Gastrocnemius medialis (tissue), 4 donors: ENCODE measurements around the gene STRN4. TPM values are rescaled to one million over a fixed set of nuclear protein-coding genes. Genes with fewer than 3 reads are reported as not detected.

Experiments
- ATAC-seq, 2 donors: fragments of 150-250 bp; one replicate each; pipeline ENCODE4 v1.9.1; 2016
- DNase-seq, 2 donors: peaks; one replicate each; pipeline ENCODE4 v3.0.0-alpha.2; 2019
- H3K27ac ChIP-seq, 4 donors: fragments of 200-600 bp; sonication (generic); 1 replicate in 1 of 4; 2 replicates in 3 of 4; pipeline ENCODE4 v1.5.1; 2016 to 2018; ENCODE audit warnings: mild to moderate bottlenecking in 2 of 4, moderate library complexity in 1 of 4
- H3K27me3 ChIP-seq, 3 donors: fragments of 200-600 bp; sonication (generic) in 2 of 3; 1 replicate in 1 of 3; 2 replicates in 2 of 3; pipeline versions ENCODE4 v1.5.1 to v1.6.0; 2016 to 2019; ENCODE audit warnings: mild to moderate bottlenecking in 1 of 3, moderate library complexity in 1 of 3
- H3K36me3 ChIP-seq, 2 donors: fragments of 200-600 bp; sonication (generic) in 1 of 2; one replicate each; pipeline ENCODE4 v1.5.1; 2017 to 2018
- H3K4me1 ChIP-seq, 2 donors: fragments of 200-600 bp; sonication (generic) in 1 of 2; one replicate each; pipeline ENCODE4 v1.5.1; 2016 to 2017; ENCODE audit warnings: mild to moderate bottlenecking in 2 of 2
- H3K4me3 ChIP-seq, 4 donors: fragments of 200-600 bp; sonication (generic) in 3 of 4; 1 replicate in 1 of 4; 2 replicates in 3 of 4; pipeline ENCODE4 v1.5.1; 2016 to 2019; ENCODE audit warnings: mild to moderate bottlenecking in 2 of 4
- H3K9me3 ChIP-seq, 3 donors: fragments of 200-600 bp; sonication (generic) in 2 of 3; 1 replicate in 1 of 3; 2 replicates in 2 of 3; pipeline ENCODE4 v1.5.1; 2016 to 2019
- POLR2A ChIP-seq, 2 donors: fragments of 450-650 bp; IDR thresholded peaks; one replicate each; pipeline ENCODE4 v1.6.1; 2017; ENCODE audit warnings: antibody characterized with exemption in 2 of 2, mild to moderate bottlenecking in 2 of 2, moderate library complexity in 2 of 2
- in situ Hi-C, 4 donors: fragments of 200-750 bp; cut with MboI; loops; one replicate each; pipeline versions ENCODE4 v1.15.0 to v1.8.0; 2017; ENCODE audit warnings: low sequenced_read_pairs in 4 of 4
- intact Hi-C: fragments of 100-400 bp; cut with DNase I; formaldehyde crosslinking; loops from one replicate; pipeline ENCODE4 v1.15.1; 2023; ENCODE audit warnings: low total_unique reads
- total RNA-seq, 4 donors: library from RNA; depleted of rRNA; stranded (reverse); fragments of >200 nt; gene quantifications; one replicate each; pipeline versions ENCODE4 v1.1.0 to v1.2.3, GENCODE V29; 2016
- TF ChIP-seq, protein P1 (sequence below), 5 experiments: fragments of 450-650 bp in 3 of 5; fragments of 200-600 bp in 2 of 5; sonication (generic) in 2 of 5; IDR thresholded peaks in 4 of 5; conservative IDR thresholded peaks in 1 of 5; 1 replicate in 4 of 5; 2 replicates in 1 of 5; pipeline ENCODE4 v1.5.1; 2016 to 2019; ENCODE audit warnings: antibody characterized with exemption in 5 of 5, mild to moderate bottlenecking in 3 of 5, moderate library complexity in 3 of 5

The STRN4 gene
- total RNA-seq, 4 donors from 2014 or later = 45.5 to 75.7 (median 57.9) TPM

DNA sequence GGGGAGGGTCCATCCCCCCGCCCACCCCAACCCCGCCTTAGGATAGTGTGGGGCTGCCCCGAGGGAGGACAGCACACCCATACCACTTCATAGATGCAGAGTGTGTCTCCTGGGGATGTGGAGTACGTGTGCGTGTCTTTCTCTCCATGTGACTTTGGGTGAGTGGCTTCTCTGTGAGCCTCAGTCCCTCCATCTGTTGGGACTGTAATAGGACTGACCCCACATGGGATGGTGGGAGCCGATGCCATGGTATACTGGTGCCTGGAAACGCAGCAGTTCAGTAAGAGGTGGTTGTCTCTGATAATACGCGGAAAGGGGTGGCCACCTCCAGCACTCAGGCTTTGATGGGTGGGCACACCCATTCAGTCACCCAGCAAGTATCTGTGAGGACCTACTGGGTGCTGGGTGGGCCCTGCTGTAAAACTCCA is 28.5 kb downstream of the STRN4 start:
- no peaks in the 10 kb centered on the region for H3K9me3 ChIP-seq
- H3K4me1 ChIP-seq = peaks cover 18 to 31% of the 10 kb centered on the region in 2 donors
- no peak for DNase-seq
- H3K36me3 ChIP-seq = peaks cover 0 to 35% of the 10 kb centered on the region in 2 donors
- H3K4me3 ChIP-seq = peak overlapping the region; percentile 66 to 93 (median 87)
- H3K27ac ChIP-seq = peak overlapping the region; percentile 74 to 88 (median 80)
- H3K27me3 ChIP-seq = no peaks in the 10 kb centered on the region
- no peak for TF ChIP-seq POLR2A (IDR thresholded peaks at IDR 0.05)
- TF ChIP-seq, protein P1, sequence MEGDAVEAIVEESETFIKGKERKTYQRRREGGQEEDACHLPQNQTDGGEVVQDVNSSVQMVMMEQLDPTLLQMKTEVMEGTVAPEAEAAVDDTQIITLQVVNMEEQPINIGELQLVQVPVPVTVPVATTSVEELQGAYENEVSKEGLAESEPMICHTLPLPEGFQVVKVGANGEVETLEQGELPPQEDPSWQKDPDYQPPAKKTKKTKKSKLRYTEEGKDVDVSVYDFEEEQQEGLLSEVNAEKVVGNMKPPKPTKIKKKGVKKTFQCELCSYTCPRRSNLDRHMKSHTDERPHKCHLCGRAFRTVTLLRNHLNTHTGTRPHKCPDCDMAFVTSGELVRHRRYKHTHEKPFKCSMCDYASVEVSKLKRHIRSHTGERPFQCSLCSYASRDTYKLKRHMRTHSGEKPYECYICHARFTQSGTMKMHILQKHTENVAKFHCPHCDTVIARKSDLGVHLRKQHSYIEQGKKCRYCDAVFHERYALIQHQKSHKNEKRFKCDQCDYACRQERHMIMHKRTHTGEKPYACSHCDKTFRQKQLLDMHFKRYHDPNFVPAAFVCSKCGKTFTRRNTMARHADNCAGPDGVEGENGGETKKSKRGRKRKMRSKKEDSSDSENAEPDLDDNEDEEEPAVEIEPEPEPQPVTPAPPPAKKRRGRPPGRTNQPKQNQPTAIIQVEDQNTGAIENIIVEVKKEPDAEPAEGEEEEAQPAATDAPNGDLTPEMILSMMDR (IDR thresholded peaks at IDR 0.05 in 4 of 5, conservative IDR thresholded peaks at IDR 0.05 in 1 of 5) = no peak
- in situ Hi-C loops = no loop called here
- intact Hi-C loops = no loop called here
- ATAC-seq = no peak

DNA sequence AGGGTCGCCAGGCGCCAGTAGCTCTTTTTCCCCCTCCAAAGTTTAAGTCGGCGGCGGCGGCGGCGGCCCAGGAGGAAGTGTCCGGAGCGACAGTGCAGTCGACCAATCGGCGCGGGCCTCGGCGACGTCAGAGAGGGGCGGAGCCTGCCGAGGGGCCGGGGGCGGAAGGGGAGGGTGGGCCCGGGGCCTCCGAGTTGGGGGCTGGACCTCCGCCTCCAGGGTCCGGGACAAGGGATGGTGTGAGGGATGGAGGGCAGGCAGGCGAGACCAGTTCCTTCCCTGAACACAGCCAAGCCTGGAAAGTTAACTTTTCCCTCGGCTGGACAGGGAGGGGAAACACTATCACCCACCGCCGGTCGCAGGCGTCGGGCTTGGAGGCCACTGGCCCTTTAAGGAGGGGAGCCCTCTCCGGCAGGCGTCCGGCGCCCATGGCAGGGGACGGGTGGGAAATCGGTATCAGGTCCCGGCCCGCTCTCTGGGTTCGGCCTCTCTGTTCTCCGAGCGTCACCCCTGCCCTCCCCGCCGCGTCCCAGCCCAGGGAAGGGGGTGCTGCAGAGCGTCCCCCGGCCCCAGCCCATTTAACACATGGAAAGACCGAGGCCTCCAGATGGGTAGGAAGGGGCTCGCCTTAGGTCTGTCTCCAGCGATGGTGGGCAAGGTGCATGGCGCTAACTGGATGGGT is 29.1 kb downstream of the STRN4 start, which contains the start of gene PRKD2:
Gene PRKD2, minus strand, starts transcription at position 81 of the 682 bp plus-strand sequence. CDS start 744 bp downstream, outside the sequence.
- TF ChIP-seq, protein P1 (IDR thresholded peaks at IDR 0.05 in 4 of 5, conservative IDR thresholded peaks at IDR 0.05 in 1 of 5) = no peak
- TF ChIP-seq POLR2A (IDR thresholded peaks at IDR 0.05) = peak in 1 of 2 donors; percentile 48
- peaks cover 18 to 31% of the 10 kb centered on the region in 2 donors for H3K4me1 ChIP-seq
- intact Hi-C loops = no loop called here
- no peaks in the 10 kb centered on the region for H3K27me3 ChIP-seq
- no peaks in the 10 kb centered on the region for H3K9me3 ChIP-seq
- in situ Hi-C loops = no loop called here
- peak within 1 kb of the TSS; percentile 66 to 93 (median 87) for H3K4me3 ChIP-seq
- DNase-seq (peak; percentile 78 to 82), ATAC-seq (peak; percentile 79 to 88)
- peaks cover 0 to 30% of the 10 kb centered on the region in 2 donors for H3K36me3 ChIP-seq
- H3K27ac ChIP-seq = peak within 1 kb of the TSS; percentile 74 to 88 (median 80)

DNA sequence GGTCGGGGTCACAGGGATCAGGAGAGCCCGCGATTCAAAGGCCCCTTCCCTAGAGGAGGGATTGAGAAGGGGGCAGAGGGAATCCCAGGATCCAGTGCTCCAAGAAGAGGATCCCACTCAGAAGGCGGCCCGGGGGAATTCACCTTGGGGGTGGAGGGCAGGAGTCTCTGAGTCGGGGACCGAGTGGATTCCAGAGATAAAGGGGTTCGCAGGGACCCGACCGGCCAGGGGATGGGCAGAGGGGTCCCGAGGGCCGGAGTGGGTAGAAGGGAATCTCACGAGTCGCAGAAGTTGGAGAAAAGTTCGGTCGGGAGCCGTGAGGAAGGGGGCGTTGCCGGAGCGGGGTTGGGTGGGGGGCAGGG is 29.6 kb downstream of the STRN4 start:
- peak overlapping the region; percentile 66 to 93 (median 87) for H3K4me3 ChIP-seq
- in situ Hi-C loops (no loop called here), intact Hi-C loops (no loop called here)
- no peaks in the 10 kb centered on the region for H3K27me3 ChIP-seq
- ATAC-seq = peak; percentile 14 to 37
- no peaks in the 10 kb centered on the region for H3K9me3 ChIP-seq
- H3K36me3 ChIP-seq = peaks cover 0 to 25% of the 10 kb centered on the region in 2 donors
- no peak for TF ChIP-seq POLR2A (IDR thresholded peaks at IDR 0.05)
- TF ChIP-seq, protein P1 (IDR thresholded peaks at IDR 0.05 in 4 of 5, conservative IDR thresholded peaks at IDR 0.05 in 1 of 5) = no peak
- H3K27ac ChIP-seq = peak overlapping the region; percentile 74 to 88 (median 80)
- H3K4me1 ChIP-seq = peaks cover 18 to 31% of the 10 kb centered on the region in 2 donors
- no peak for DNase-seq

DNA sequence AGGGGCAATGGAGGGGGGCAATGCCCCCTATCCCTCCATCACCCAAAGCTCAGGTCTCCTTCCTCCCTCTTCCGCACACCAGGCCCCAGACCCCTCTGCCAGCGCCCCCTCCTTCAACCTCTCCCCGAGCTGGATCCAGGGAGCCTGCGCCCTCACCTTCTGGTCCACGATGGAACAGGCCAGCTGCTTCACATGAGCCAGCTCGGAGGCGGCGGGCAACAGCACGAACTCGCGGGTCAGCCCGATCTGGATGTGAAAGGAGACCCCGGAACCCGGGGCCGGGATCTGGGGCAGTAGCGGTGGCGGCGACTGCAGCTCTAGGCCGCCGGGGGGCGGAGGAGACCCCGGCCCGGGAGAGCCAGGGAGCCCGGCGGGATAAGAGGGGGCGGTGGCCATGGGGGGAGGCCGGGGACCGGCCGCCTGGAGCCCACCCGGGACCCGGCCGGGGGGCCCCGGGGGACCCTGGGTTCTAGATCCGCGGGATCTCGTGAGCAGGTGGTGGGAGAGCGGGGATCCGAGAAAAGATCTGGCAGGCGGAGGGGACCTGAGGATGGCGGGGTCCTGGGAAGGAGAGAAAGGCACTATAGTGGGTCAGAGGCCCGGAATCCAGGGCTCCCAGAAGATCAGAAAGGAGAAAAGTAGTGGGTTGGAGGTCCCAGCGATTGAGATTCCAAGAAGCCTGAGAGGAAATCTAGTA is 30.1 kb downstream of the STRN4 start:
- no peak for TF ChIP-seq POLR2A (IDR thresholded peaks at IDR 0.05)
- TF ChIP-seq, protein P1 (IDR thresholded peaks at IDR 0.05 in 4 of 5, conservative IDR thresholded peaks at IDR 0.05 in 1 of 5) = no peak
- DNase-seq = no peak
- peaks cover 18 to 31% of the 10 kb centered on the region in 2 donors for H3K4me1 ChIP-seq
- no peaks in the 10 kb centered on the region for H3K9me3 ChIP-seq
- in situ Hi-C loops = no loop called here
- H3K27ac ChIP-seq = peak overlapping the region; percentile 74 to 88 (median 80)
- H3K4me3 ChIP-seq = peak overlapping the region; percentile 66 to 93 (median 87)
- intact Hi-C loops = no loop called here
- H3K27me3 ChIP-seq = no peaks in the 10 kb centered on the region
- ATAC-seq = peak; percentile 2
- H3K36me3 ChIP-seq = peaks cover 0 to 19% of the 10 kb centered on the region in 2 donors
